Kidney epithelial cell (primary cell): Measurements from ENCODE around the gene C6orf89. TPM values are rescaled to one million over a fixed set of nuclear protein-coding genes. Genes with fewer than 3 reads are reported as not detected.

ENCODE experiments used
- DNase-seq: peaks from one replicate; pipeline ENCODE4 v3.0.0-alpha.2; 2010; ENCODE audit warnings: low read depth
- H3K27me3 ChIP-seq: 2 replicates; pipeline ENCODE4 v1.6.0; 2011; ENCODE audit warnings: low read length; ENCODE audit not compliant: control insufficient read depth, insufficient read depth
- H3K36me3 ChIP-seq: 2 replicates; pipeline ENCODE4 v1.5.1; 2011; ENCODE audit warnings: low read length; ENCODE audit not compliant: control insufficient read depth, insufficient read depth
- H3K4me3 ChIP-seq: 2 replicates; pipeline ENCODE4 v1.5.1; 2011; ENCODE audit warnings: low read depth, mild to moderate bottlenecking, control low read depth, low read length
- total RNA-seq: library from RNA; depleted of rRNA; stranded (reverse); fragments of >200 nt; gene quantifications from 2 replicates; pipeline ENCODE4 v1.2.3, GENCODE V29; 2015
- TF ChIP-seq, protein P1 (sequence below): IDR thresholded peaks from 2 replicates; pipeline ENCODE4 v1.5.1; 2011; ENCODE audit warnings: mild to moderate bottlenecking, moderate library complexity, low read length, control low read depth, inconsistent platforms; ENCODE audit not compliant: insufficient read depth, poor library complexity, severe bottlenecking

Gene C6orf89
- total RNA-seq, 1 donor from 2014 or later, result 42.5 TPM

DNA sequence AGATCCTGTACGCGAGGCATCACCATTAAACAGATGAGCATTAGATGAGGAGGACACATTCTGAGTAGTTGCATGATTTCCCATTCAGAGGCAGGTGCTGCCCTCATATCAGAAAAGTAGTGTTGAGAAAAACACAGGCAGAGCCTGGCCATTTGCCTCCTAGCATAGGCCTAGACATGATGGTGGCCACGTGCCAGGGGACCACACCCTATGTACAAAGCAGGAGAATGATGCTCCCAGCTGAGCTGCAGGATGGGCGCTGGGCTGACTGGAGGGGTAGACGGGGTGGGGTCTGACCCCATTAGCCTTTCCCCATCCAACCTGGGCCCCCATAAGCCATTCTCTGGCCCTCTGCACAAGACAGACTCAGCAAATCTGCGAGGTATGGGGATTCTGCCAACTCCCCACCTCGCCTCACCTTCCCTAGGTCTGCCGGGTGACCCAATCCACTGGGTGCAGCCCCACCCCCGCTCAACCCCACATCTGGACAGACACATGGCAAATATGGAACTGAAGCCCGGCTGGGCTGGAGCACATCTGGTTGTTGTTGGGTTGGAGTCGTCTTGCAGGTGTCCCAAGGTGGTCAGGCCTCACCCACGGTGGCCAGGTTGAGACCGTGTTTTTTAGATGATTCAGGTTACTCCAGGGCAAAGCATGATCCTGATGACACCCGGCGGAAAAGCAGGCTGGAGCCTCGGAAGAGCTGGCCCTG lies 82.7 kb downstream of the C6orf89 start:
- Histone ChIP-seq H3K27me3 (no peaks in the 10 kb centered on the region), H3K36me3 (peaks cover 2% of the 10 kb centered on the region), H3K4me3 (no peak overlapping the region)
- no peak for DNase-seq
- TF ChIP-seq, protein P1, sequence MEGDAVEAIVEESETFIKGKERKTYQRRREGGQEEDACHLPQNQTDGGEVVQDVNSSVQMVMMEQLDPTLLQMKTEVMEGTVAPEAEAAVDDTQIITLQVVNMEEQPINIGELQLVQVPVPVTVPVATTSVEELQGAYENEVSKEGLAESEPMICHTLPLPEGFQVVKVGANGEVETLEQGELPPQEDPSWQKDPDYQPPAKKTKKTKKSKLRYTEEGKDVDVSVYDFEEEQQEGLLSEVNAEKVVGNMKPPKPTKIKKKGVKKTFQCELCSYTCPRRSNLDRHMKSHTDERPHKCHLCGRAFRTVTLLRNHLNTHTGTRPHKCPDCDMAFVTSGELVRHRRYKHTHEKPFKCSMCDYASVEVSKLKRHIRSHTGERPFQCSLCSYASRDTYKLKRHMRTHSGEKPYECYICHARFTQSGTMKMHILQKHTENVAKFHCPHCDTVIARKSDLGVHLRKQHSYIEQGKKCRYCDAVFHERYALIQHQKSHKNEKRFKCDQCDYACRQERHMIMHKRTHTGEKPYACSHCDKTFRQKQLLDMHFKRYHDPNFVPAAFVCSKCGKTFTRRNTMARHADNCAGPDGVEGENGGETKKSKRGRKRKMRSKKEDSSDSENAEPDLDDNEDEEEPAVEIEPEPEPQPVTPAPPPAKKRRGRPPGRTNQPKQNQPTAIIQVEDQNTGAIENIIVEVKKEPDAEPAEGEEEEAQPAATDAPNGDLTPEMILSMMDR, result no peak

DNA sequence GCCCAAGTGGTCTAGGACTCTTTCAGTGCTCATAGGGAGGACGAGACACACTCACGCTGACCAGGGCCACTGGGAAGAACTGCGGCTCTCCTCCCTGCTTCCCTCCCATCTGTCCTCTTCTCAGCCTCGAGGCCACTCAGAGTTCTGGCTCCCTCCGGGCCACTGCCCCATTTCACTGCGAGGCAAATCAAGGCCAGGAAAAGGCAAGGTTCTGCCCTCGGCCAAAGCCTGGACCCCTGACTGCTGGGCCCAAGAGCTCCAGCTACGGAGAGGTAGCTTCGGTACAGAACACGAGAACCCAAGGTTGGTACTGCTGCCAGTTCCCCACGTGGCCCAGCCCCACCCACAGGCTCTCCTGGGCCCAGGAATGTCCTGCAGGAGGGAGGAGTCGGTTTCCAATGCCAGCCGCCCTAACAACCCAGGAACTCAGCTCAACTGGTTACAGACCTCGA lies 83.5 kb downstream of the C6orf89 start:
- no peaks in the 10 kb centered on the region for H3K27me3 ChIP-seq
- no peak overlapping the region for H3K4me3 ChIP-seq
- TF ChIP-seq, protein P1, result no peak
- H3K36me3 ChIP-seq, result peaks cover 2% of the 10 kb centered on the region
- DNase-seq, result no peak

DNA sequence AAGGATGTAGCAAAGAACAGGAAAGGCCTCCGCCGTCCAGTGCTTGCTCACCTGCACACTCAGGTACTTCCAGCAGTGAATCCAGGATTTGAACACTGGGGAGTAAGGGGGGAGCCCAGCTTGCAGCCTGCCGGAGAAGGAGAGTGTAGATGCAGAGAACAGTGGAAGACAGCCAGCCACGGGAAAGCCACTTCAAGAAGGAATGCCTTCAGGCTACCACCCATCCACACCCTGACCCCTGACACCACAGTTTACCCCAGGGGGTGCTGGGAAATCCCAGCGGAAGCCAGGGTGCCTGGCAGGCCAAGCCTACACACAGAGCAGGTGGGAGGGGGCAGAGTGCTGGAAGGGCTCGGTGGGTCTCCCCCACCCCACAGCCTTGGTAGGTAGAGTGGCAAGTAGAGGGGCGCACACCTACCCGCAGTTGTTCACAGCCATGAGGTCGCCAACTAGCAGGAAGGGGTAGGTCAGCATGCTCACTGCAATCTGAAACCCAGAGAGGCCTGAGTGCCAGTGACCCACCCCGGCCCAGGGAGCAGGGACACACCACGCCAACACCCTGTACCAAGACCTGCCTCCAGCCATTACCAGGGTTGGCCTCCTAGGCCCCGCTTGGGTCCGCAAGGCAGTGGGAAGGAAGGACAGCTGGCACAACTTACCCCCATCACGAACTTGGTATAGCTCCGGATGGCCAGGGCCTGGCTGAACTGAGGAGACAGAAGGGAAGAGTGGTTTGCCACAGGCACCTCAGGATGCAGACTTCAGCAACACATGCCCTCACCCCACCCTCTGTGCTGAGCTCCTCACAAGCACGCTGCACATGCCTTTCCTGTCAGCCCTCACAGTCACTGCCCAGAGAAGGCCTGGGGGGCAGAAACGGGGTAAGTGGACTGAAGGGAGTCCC lies 84.5 kb downstream of the C6orf89 start:
- Histone ChIP-seq H3K36me3 (peaks cover 2% of the 10 kb centered on the region), H3K4me3 (no peak overlapping the region)

DNA sequence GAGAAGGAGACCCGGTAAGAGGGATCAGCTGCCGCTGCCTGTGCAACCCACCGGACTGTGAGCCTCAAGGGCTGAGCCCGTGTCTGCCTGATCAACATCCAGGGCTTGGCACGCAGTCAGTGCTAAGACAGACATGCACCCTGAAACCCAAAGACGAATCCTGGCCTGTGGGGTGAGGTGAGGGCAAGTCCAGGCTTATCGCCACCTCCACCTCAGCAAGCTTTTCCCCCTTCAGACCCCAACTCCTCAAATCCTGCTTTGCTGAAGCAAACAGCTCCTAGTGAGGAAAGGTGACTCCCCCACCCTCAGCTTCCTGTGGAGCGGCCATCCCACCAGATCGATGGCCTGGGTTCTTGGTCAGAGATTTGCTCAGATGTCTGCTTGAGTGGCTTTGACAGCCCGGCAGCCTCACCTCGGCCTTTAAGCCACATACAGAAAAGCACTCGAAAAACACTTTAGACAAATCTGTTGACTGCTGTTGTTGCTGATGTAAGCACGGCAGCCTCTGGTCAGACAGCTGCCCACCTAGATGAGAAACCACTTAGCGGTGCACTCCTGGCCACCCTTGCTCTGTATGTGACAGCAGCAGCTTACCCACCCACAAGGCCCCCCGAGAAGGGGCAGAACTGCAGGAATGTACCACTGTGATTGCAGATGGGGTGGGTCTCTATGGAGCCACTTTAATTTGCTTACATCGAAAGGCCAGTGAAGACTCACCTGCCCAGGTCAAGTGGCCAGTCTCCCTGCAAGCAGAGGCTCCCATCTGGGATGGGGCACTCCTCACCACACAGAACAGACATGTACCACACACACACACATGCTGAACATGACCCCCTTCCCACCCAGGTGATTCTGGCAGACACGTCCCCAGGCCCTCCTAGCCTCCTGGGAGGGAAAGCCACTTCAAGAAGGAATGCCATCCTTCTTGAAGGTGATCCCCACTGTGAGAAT lies 85.4 kb downstream of the C6orf89 start:
- H3K36me3 ChIP-seq, result peaks cover 2% of the 10 kb centered on the region
- no peak for DNase-seq
- no peak overlapping the region for H3K4me3 ChIP-seq
- no peaks in the 10 kb centered on the region for H3K27me3 ChIP-seq
- TF ChIP-seq, protein P1, result no peak

More for the DNA sequence above, 84.5 kb downstream of the C6orf89 start:
- TF ChIP-seq, protein P1, result no peak
- DNase-seq, result no peak
- H3K27me3 ChIP-seq, result no peaks in the 10 kb centered on the region

DNA sequence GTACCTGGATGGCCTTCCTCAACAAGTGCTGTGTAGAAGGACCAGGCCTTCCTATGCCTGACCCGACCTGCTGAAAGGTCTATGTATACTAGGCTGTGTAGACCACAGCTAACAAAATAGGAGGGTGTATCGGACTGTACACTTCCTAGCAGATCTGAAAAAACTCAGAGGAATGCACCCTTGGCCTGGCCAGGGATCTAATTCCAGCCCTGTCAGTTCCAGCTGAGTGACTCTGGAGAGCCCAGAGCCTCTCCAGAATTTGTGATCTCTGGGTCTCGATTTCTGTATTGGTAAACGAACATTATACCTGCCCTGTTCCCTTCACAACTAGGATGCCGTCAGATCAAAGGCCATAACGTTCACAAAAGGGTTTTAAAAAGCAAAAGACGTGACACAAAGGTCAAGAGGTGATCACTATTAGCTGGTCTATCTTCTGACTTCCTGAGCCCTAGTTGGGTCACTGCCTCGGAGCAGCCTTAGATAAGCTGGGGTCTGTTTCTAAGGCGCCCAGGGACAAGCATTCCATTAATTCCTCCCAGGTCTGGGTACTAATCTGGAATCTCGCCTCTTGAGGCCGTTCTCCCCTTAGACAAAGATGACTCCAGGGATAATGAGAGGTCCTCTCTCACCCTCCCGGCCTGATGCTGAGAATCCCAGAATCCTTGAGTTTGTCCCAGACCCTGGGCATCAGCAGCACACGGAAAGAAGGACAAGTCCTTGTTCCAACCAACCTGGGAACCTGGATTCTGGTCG lies 86.3 kb downstream of the C6orf89 start:
- DNase-seq, result no peak
- TF ChIP-seq, protein P1, result no peak
- H3K36me3 ChIP-seq, result peaks cover 3% of the 10 kb centered on the region
- H3K27me3 ChIP-seq, result no peaks in the 10 kb centered on the region
- H3K4me3 ChIP-seq, result no peak overlapping the region
